NCI-H1105 (cell line): ENCODE data around the gene ANK3.
"Not testable (repeated sequence)": the region's sequence is repeated elsewhere in the genome, so short reads cannot be mapped to it uniquely, and the experiment has no call there.

ENCODE experiments used
- DNase-seq: peaks from one replicate; lab custom pipeline; 2025; lab: John Stamatoyannopoulos, UW

ANK3 gene

GRCh38 chr10:60093317-60093716 is 296.4 kb downstream of the ANK3 start:
- DNase-seq: no peak

DNA sequence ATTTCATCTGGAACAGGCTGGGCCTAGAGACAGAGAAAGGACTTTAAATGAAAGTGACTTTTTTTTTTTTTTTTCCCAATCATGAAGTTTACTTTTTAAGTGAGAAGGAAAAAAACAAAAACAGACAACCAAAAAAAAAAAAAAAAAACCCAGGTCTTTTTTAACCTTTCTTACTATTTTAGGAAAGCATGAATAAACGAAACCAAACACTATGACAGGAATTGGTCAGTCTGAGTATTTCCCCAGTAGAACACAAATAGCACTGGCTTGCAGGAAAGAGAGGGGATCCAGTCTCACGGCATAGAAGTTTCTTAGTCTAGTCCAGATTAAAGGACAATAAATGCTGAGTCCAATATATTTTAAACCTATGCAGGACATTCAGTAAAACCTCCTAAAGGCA is 302.8 kb downstream of the ANK3 start:
- DNase-seq: no peak

- no peak for DNase-seq
These were observed 303.3 kb downstream of the ANK3 start for GRCh38 chr10:60086421-60086820.

DNA sequence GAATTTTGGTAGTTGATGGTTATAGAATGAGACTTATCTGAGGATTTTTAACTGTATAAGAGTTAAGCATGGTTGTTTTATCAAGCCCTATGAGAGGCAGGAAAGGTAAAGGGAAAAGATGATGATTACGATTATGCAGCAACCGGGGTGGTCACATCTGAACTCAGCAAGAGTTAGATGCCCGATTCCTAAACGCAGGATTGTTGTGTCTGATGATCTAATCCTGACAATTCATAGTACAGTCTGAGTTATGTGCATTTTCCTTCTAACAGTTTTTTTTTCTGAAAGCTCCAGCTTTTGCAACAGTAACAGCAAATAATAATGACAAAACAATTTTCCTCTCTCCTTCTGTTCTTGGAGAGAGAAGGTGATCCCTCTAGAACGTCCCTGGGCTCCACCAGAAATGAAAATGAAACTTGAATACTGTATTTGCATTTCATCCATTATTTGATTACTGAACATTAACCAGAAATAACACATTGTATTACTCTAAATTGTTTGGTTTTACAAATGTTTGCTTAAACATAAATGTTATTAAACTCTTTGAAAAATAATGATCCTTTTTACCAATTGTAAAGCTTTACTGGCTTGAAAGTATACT is 306.8 kb downstream of the ANK3 start:
- DNase-seq: no peak

GRCh38 chr10:60082341-60082740 is 307.3 kb downstream of the ANK3 start:
- no peak for DNase-seq

GRCh38 chr10:60073781-60074656 is 315.7 kb downstream of the ANK3 start:
- no peak for DNase-seq

- no peak for DNase-seq
These were observed 316.3 kb downstream of the ANK3 start for GRCh38 chr10:60073397-60073780.

DNA sequence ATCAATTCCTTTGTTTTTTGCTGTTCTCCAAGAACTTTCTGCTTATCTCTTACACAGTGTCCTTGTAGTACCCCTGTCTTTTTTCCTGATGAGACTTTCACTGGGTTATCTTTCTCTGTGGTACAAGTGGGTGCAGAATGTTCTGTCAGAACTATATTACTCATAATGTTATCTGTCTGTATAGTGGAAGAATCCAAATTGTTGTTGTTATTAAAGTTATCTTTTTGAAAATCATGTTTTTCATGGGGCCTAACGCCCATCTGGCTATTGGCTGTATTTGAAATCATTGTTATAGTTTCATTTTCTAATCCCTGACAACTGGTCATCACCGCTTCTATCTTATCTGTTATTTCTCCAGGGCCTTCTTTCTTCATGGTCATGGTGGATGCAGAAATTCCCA is 320.4 kb downstream of the ANK3 start:
- DNase-seq: no peak

GRCh38 chr10:60050366-60050765 is 339.3 kb downstream of the ANK3 start:
- no peak for DNase-seq

DNA sequence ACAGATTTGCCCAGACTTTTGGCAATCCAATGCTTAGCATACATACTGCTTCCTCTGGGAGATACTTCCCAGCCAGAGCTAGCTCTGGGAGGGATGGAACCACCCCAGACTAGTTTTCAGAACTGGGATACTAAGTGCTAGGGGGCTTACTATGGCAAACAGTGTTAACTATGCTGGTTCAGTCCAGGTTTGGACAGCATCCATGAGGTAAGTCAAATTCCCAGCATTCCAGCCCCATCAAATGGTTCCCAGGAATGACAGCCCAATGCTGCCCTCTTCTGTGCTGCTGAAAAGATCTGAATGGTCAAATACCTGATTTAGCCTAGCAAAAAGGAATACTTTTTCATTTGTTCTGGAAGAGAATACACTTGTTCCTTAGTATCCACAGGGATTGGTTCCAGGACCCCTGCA is 341.6 kb downstream of the ANK3 start:
- DNase-seq: no peak

DNA sequence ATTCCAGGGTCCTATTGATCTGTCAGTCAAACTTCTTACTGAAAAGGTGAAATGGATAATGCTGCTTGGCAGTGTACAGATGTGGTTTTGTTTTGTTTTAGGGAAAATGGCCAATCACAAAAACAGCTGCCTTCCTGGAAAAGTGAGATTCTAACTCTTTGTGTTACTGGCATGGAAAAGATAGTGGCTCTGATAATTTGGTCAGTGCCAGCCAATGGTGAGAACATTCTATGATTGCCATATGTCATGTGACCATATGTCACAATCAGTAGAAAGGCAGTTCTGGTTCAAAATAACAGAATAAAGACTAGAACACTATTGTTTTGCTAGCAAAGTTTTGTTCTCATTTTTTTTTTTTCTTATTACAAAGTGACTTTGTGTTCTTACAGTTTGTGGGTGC is 344.1 kb downstream of the ANK3 start:
- no peak for DNase-seq

GRCh38 chr10:60044971-60045370 is 344.7 kb downstream of the ANK3 start:
- DNase-seq: no peak

- DNase-seq: no peak
These were observed 345.4 kb downstream of the ANK3 start for GRCh38 chr10:60044242-60044641.

DNA sequence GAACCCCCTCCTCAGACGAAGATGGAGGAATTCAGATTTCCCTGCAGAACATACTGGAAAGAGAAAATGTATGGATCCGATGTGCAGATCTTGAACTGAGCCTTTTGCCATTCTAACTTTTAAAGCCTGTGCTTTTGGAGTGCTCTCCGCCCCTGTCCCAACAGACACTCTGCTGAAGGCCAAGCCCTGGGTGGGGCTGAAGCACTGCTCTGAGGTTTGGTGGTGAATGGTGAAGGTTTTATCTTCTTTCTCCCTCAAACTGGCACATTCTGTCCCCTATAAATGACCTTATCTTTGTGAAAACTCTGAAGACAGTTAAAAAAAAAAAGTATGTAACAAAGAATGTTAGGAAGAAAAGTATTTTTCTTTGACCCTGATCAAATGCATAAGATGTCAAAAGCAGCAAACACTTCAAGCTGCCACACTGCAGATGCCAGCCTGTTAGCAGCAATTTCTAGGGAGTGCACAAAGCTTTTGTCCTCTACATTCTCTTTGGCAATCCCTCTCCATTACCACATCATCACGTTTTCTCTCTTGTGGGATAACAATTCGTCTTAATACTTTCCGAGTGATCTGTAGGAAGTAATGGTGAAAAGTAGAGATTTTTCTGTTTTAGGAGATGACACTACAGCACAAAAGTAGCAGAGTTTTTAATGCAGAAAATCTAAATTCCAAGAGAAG is 346.0 kb downstream of the ANK3 start:
- no peak for DNase-seq

- DNase-seq: no peak
These were observed 346.8 kb downstream of the ANK3 start for GRCh38 chr10:60042914-60043313.

DNA sequence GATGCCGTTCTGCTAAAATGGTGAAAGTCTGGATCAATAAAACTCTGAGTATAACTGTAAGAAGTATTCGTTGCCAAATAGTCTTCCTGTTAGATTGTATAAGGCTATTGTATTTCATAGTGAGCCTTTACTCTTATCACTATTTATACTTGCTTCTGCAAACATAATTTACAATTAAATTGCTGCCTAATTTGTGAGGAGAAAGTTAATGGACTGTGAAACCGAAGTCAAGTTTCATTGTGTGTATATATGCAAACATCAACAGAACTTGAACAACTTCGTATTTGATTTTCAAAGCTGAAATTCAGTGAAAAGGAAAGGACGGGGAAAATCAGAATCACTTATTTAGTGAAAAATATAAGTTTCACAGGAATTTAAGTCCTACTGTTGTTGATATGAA is 347.4 kb downstream of the ANK3 start:
- DNase-seq: peak; percentile 33

DNA sequence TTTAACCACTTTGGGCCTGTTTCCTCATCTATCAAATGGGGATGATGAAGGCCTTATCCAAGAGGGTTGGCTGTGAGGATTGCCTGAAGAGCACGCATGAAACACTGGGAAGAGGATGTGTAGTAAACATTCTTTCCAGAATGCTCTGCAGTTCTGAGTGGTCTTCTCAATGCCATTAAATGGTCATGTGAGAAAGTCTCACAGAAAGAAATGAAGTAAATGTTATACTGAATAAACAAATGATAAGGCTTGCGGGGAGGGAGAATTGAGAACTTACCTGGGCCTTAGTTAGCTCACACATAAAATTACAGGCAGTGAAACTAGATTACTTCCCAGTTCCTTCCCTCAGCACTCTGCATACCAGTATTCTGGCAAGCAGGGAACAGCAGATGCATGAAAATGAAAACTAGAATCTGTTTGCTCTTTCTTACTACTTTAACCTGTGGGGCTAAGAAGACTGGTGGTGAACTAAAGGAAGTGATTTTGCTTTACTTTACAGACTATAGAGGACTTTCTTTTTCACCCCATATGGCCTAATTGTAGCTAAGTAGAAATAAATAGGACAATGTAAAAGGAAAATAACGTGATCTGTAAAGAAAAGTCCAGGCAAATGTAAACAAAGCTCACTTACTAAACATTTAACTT is 348.1 kb downstream of the ANK3 start:
- DNase-seq: no peak

GRCh38 chr10:60040014-60040662 is 349.5 kb downstream of the ANK3 start:
- no peak for DNase-seq

- no peak for DNase-seq
These were observed 353.7 kb downstream of the ANK3 start for GRCh38 chr10:60035984-60036383.

GRCh38 chr10:60035375-60035774 is 354.3 kb downstream of the ANK3 start:
- not testable (repeated sequence) for DNase-seq

DNA sequence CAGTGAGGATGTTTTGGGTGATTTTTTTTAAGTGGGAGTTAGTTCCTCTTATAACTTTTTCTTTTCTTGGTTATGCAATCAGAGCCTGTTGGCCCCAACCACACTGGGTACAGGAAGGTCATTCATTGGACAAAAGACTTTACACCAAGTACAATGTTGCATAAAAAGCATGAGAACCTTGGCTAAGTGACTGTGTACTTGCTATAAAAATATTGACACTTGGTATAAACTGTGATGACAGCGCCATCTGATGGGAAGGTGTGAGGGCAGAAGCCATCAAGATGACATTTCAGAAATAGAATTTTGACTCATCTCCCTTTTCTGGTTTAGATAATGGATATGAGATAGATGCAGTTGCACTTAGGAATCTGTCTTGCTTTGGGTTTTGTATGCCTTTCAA is 357.0 kb downstream of the ANK3 start:
- peak; percentile 26 for DNase-seq

DNA sequence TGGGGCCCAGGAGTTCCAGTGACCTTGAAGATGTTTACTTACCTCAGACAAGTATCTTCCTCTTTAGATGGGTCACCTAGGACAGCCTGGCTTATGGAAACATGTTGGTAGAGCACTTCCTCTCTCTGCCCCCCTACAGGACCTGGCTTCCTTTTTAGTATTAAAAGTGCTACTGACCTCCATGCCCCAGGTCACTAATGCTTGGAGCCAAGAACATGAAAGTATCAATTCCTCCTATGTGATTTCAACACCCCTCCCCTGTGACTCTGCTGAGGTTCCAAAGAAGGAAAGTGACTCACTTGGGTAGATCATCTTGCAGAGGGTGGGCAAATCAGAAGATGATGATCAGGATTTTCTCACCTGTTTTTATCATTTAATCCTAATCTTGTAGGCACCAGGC is 358.0 kb downstream of the ANK3 start:
- DNase-seq: no peak
